K562 (cell line): Measurements from ENCODE around the gene EGLN1. TPM values are rescaled to one million over a fixed set of nuclear protein-coding genes. Genes with fewer than 3 reads are reported as not detected.
A peak's percentile ranks its signal among the peaks of the same experiment; 100 is the strongest.

Experiments
- BRCA1 ChIP-seq, 2 experiments: fragments of 450-650 bp in 1 of 2; sonication (generic) in 1 of 2; formaldehyde crosslinking in 1 of 2; IDR thresholded peaks; 2 replicates each; pipeline versions ENCODE4 v1.5.0 to v1.6.1; 2017 to 2020; ENCODE audit warnings: mild to moderate bottlenecking in 1 of 2, missing genetic modification reagents in 1 of 2
- DIDO1 ChIP-seq: fragments of 450-650 bp; IDR thresholded peaks from 2 replicates; pipeline ENCODE4 v1.6.1; 2016; ENCODE audit warnings: low read depth, missing biosample characterization, missing genetic modification characterization
- ETV5 ChIP-seq: sonication (generic); formaldehyde crosslinking; IDR thresholded peaks from 2 replicates; pipeline ENCODE4 v1.4.0; 2020; ENCODE audit warnings: low read depth, mild to moderate bottlenecking, missing genetic modification reagents
- FOS ChIP-seq: IDR thresholded peaks from 3 replicates; pipeline ENCODE4 v1.6.1; 2011; ENCODE audit not compliant: insufficient read length; ENCODE audit errors: extremely low read depth
- FOXM1 ChIP-seq, 2 experiments: fragments of 450-650 bp in 1 of 2; sonication (generic) in 1 of 2; formaldehyde crosslinking in 1 of 2; IDR thresholded peaks; 2 replicates each; pipeline versions ENCODE4 v1.6.1 to v1.9.0; 2017 to 2022; ENCODE audit warnings: low read depth in 2 of 2, mild to moderate bottlenecking in 2 of 2, missing genetic modification reagents in 1 of 2, moderate library complexity in 1 of 2
- GABPA ChIP-seq: fragments of 200-800 bp; sonication (Bioruptor generic); conservative IDR thresholded peaks from 2 replicates; pipeline ENCODE4 v1.6.1; 2016; ENCODE audit warnings: low read depth, missing genetic modification characterization, missing compliant biosample characterization
- NKRF ChIP-seq: fragments of 450-650 bp; IDR thresholded peaks from 2 replicates; pipeline ENCODE4 v1.6.1; 2016; ENCODE audit warnings: borderline replicate concordance
- PHF8 ChIP-seq: fragments of 200-600 bp; sonication (generic); IDR thresholded peaks from 2 replicates; pipeline ENCODE4 v1.6.1; 2012; ENCODE audit warnings: mixed run types, mild to moderate bottlenecking, inconsistent platforms, low read length, moderate library complexity, borderline replicate concordance
- SAFB ChIP-seq: fragments of 200-400 bp; formaldehyde crosslinking; IDR thresholded peaks from 2 replicates; pipeline ENCODE4 v1.6.1; 2017; ENCODE audit warnings: low read depth, low read length, borderline replicate concordance
- SAP30 ChIP-seq: fragments of 200-600 bp; sonication (generic); IDR thresholded peaks from 2 replicates; pipeline ENCODE4 v1.6.1; 2012; ENCODE audit warnings: borderline replicate concordance, low read depth, mild to moderate bottlenecking, moderate library complexity, low read length, control low read depth, inconsistent platforms; ENCODE audit not compliant: insufficient read depth, poor library complexity, severe bottlenecking
- SRF ChIP-seq, 2 experiments: fragments of 250-450, 450-650 bp in 1 of 2; sonication (Bioruptor Pico) in 1 of 2; sonication (generic) in 1 of 2; formaldehyde crosslinking; IDR thresholded peaks; 2 replicates each; pipeline versions ENCODE4 v1.5.0 to v1.5.1; 2020 to 2022; ENCODE audit warnings: mild to moderate bottlenecking in 1 of 2, missing genetic modification reagents in 1 of 2
- WHSC1 ChIP-seq: IDR thresholded peaks from one replicate; pipeline ENCODE4 v1.6.1; 2012; ENCODE audit warnings: low read length, control low read depth, inconsistent platforms
- ZNF146 ChIP-seq: IDR thresholded peaks from one replicate; pipeline ENCODE4 v1.6.1; 2018; ENCODE audit warnings: missing compliant biosample characterization; ENCODE audit not compliant: unreplicated experiment
- ZNF175 ChIP-seq: fragments of 200-800 bp; sonication (Bioruptor generic); IDR thresholded peaks from 2 replicates; pipeline ENCODE4 v1.6.1; 2016; ENCODE audit warnings: low read depth, mild to moderate bottlenecking, missing genetic modification characterization, missing compliant biosample characterization
- polyA plus RNA-seq, 8 experiments: library from polyadenylated mRNA; depleted of rRNA in 4 of 8; stranded (reverse) in 5 of 8; unstranded in 3 of 8; fragments of >200 nt; fragmentation: Nextera tagmentation in 2 of 8; fragmentation: Illumina TruSeq in 1 of 8; extraction: Ambion mirVana in 2 of 8; extraction: Trizol in 1 of 8; gene quantifications; 2 replicates each; pipeline versions ENCODE4 v1.2.1 to v1.2.3, GENCODE V29; 2011 to 2014; ENCODE audit warnings: inconsistent platforms in 1 of 8, missing spikeins in 1 of 8
- total RNA-seq, 7 experiments: library from RNA; depleted of rRNA in 6 of 7; stranded (reverse); fragments of >200 nt in 6 of 7; fragmentation: Illumina TruSeq in 2 of 7; extraction: Trizol in 2 of 7; gene quantifications; 2 replicates each; pipeline versions ENCODE4 v1.2.1 to v1.2.3, GENCODE V29; 2011 to 2021; ENCODE audit warnings: low replicate concordance in 1 of 7
- TF ChIP-seq, protein P1 (sequence below): fragments of 450-650 bp; formaldehyde crosslinking; IDR thresholded peaks from 2 replicates; pipeline ENCODE4 v1.4.0; 2020; ENCODE audit warnings: mild to moderate bottlenecking, moderate library complexity
- TF ChIP-seq, protein P2 (sequence below): fragments of 450-650 bp; IDR thresholded peaks from 2 replicates; pipeline ENCODE4 v1.6.1; 2016; ENCODE audit warnings: low read depth

Gene EGLN1
- total and polyA plus RNA-seq, 9 of the 15 experiments (the other 6 are each of a cell fraction or from before 2014, with no cell fraction given), result 5.2 to 54.3 (median 24.6) TPM

- no peak for TF ChIP-seq NKRF
- TF ChIP-seq FOS, result no peak
- no peak for TF ChIP-seq SRF (CRISPR knock-in tag; IDR thresholded peaks at IDR 0.05)
- TF ChIP-seq DIDO1 (tag), result no peak
- no peak for TF ChIP-seq BRCA1 (IDR thresholded peaks at IDR 0.05)
- TF ChIP-seq BRCA1 (CRISPR knock-in tag; IDR thresholded peaks at IDR 0.05), result 0 out of 2 replicates have a peak, but pooled peaks have one; percentile 67
- no peak for TF ChIP-seq WHSC1
- TF ChIP-seq ZNF146 (CRISPR knock-in tag), result no peak
- no peak for TF ChIP-seq ETV5
- no peak for TF ChIP-seq GABPA (tag)
- TF ChIP-seq SAFB, result 0 out of 2 replicates have a peak, but pooled peaks have one; percentile 3
- TF ChIP-seq SAP30, result peak; percentile 69
- TF ChIP-seq, protein P1, sequence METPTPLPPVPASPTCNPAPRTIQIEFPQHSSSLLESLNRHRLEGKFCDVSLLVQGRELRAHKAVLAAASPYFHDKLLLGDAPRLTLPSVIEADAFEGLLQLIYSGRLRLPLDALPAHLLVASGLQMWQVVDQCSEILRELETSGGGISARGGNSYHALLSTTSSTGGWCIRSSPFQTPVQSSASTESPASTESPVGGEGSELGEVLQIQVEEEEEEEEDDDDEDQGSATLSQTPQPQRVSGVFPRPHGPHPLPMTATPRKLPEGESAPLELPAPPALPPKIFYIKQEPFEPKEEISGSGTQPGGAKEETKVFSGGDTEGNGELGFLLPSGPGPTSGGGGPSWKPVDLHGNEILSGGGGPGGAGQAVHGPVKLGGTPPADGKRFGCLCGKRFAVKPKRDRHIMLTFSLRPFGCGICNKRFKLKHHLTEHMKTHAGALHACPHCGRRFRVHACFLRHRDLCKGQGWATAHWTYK (CRISPR knock-in tag), result no peak
- no peak; the same call in 1 of the 2 replicates for TF ChIP-seq ZNF175 (CRISPR knock-in tag)
- no peak for TF ChIP-seq FOXM1 (IDR thresholded peaks at IDR 0.05; ENCODE audit: low read depth)
- TF ChIP-seq FOXM1 (CRISPR knock-in tag; IDR thresholded peaks at IDR 0.05; ENCODE audit: low read depth), result no peak; the same call in 1 of the 2 replicates
- TF ChIP-seq, protein P2, sequence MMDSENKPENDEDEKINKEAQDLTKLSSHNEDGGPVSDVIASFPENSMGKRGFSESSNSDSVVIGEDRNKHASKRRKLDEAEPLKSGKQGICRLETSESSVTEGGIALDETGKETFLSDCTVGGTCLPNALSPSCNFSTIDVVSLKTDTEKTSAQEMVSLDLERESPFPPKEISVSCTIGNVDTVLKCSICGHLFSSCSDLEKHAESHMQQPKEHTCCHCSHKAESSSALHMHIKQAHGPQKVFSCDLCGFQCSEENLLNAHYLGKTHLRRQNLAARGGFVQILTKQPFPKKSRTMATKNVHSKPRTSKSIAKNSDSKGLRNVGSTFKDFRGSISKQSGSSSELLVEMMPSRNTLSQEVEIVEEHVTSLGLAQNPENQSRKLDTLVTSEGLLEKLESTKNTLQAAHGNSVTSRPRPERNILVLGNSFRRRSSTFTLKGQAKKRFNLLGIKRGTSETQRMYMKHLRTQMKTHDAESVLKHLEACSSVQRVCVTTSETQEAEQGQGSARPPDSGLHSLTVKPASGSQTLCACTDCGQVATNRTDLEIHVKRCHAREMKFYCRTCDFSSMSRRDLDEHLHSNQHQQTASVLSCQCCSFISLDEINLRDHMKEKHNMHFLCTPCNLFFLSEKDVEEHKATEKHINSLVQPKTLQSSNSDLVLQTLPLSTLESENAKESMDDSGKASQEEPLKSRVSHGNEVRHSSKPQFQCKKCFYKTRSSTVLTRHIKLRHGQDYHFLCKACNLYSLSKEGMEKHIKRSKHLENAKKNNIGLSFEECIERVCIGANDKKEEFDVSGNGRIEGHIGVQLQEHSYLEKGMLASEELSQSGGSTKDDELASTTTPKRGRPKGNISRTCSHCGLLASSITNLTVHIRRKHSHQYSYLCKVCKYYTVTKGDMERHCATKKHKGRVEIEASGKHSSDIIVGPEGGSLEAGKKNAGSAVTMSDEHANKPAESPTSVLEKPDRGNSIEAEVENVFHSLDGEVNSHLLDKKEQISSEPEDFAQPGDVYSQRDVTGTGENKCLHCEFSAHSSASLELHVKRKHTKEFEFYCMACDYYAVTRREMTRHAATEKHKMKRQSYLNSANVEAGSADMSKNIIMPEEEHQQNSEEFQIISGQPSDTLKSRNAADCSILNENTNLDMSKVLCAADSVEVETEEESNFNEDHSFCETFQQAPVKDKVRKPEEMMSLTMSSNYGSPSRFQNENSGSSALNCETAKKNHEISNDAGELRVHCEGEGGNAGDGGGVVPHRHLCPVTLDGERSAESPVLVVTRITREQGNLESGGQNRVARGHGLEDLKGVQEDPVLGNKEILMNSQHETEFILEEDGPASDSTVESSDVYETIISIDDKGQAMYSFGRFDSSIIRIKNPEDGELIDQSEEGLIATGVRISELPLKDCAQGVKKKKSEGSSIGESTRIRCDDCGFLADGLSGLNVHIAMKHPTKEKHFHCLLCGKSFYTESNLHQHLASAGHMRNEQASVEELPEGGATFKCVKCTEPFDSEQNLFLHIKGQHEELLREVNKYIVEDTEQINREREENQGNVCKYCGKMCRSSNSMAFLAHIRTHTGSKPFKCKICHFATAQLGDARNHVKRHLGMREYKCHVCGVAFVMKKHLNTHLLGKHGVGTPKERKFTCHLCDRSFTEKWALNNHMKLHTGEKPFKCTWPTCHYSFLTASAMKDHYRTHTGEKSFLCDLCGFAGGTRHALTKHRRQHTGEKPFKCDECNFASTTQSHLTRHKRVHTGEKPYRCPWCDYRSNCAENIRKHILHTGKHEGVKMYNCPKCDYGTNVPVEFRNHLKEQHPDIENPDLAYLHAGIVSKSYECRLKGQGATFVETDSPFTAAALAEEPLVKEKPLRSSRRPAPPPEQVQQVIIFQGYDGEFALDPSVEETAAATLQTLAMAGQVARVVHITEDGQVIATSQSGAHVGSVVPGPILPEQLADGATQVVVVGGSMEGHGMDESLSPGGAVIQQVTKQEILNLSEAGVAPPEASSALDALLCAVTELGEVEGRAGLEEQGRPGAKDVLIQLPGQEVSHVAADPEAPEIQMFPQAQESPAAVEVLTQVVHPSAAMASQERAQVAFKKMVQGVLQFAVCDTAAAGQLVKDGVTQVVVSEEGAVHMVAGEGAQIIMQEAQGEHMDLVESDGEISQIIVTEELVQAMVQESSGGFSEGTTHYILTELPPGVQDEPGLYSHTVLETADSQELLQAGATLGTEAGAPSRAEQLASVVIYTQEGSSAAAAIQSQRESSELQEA, result no peak
- no peak; the same call in 1 of the 2 replicates for TF ChIP-seq PHF8
These were observed 529 bp downstream of the EGLN1 start (continued) for GRCh38 chr1:231421546-231421970.
